HG03039 (cell line): Measurements from ENCODE around the gene ATP13A3.

ENCODE experiments used
- ATAC-seq: cut with Tn5 transposase; IDR thresholded peaks from one replicate; pipeline ENCODE4 v1.9.1; 2021; ENCODE audit warnings: mild to moderate bottlenecking, moderate library complexity; ENCODE audit not compliant: unreplicated experiment

ATP13A3 gene

GRCh38 chr3:194476784-194477183, 10.0 kb downstream of the ATP13A3 start:
- ATAC-seq: no peak

GRCh38 chr3:194475978-194476377, 10.8 kb downstream of the ATP13A3 start:
- ATAC-seq: no peak

GRCh38 chr3:194475138-194475932, 11.5 kb downstream of the ATP13A3 start:
- ATAC-seq: no peak

- ATAC-seq: no peak
These were observed 12.1 kb downstream of the ATP13A3 start for GRCh38 chr3:194474675-194475074.

- ATAC-seq: no peak
These were observed 14.4 kb downstream of the ATP13A3 start for GRCh38 chr3:194472290-194472920.

GRCh38 chr3:194471863-194472262, 14.9 kb downstream of the ATP13A3 start:
- no peak for ATAC-seq

- ATAC-seq: no peak
These were observed 16.2 kb downstream of the ATP13A3 start for GRCh38 chr3:194470615-194471014.

- no peak for ATAC-seq
These were observed 16.8 kb downstream of the ATP13A3 start for GRCh38 chr3:194469977-194470376.

- no peak for ATAC-seq
These were observed 18.7 kb downstream of the ATP13A3 start for GRCh38 chr3:194468086-194468485.

GRCh38 chr3:194466761-194467356, 19.9 kb downstream of the ATP13A3 start:
- ATAC-seq: no peak

GRCh38 chr3:194465920-194466570, 20.8 kb downstream of the ATP13A3 start:
- no peak for ATAC-seq

GRCh38 chr3:194465246-194465645, 21.6 kb downstream of the ATP13A3 start:
- no peak for ATAC-seq

- ATAC-seq: no peak
These were observed 22.1 kb downstream of the ATP13A3 start for GRCh38 chr3:194464692-194465091.

GRCh38 chr3:194462936-194463335, 23.9 kb downstream of the ATP13A3 start:
- ATAC-seq: no peak

GRCh38 chr3:194460566-194460965, 26.2 kb downstream of the ATP13A3 start:
- no peak for ATAC-seq

- ATAC-seq: no peak
These were observed 28.7 kb downstream of the ATP13A3 start for GRCh38 chr3:194458131-194458530.

GRCh38 chr3:194455481-194455880, 31.3 kb downstream of the ATP13A3 start:
- no peak for ATAC-seq

- ATAC-seq: no peak
These were observed 36.5 kb downstream of the ATP13A3 start for GRCh38 chr3:194450341-194450740.

GRCh38 chr3:194449913-194450312, 36.9 kb downstream of the ATP13A3 start:
- no peak for ATAC-seq

- no peak for ATAC-seq
These were observed 39.1 kb downstream of the ATP13A3 start for GRCh38 chr3:194447657-194448056.

GRCh38 chr3:194447161-194447560, 39.6 kb downstream of the ATP13A3 start:
- no peak for ATAC-seq

- ATAC-seq: no peak
These were observed 40.0 kb downstream of the ATP13A3 start for GRCh38 chr3:194446754-194447153.
